DND-41 (cell line): Measurements from ENCODE around the gene MORN5.

ENCODE experiments used
- ATAC-seq: fragments of 200-7000 bp; cut with Tn5 transposase; 3 replicates; pipeline ENCODE4 v1.9.1; 2021; ENCODE audit warnings: low read depth; ENCODE audit not compliant: insufficient read depth
- DNase-seq: peaks from one replicate; pipeline ENCODE4 v3.0.0-alpha.2; 2020
- H2AFZ ChIP-seq: 2 replicates; pipeline ENCODE4 v1.6.0; 2012; ENCODE audit warnings: low read depth, low read length
- H3K27ac ChIP-seq: 2 replicates; pipeline ENCODE4 v1.5.1; 2012; ENCODE audit warnings: low read length, inconsistent platforms
- H3K27me3 ChIP-seq: fragments of 200-600 bp; sonication (generic); 2 replicates; pipeline ENCODE4 v1.6.0; 2012; ENCODE audit warnings: low read length, mild to moderate bottlenecking, inconsistent platforms; ENCODE audit not compliant: insufficient read depth, poor library complexity
- H3K36me3 ChIP-seq: 2 replicates; pipeline ENCODE4 v1.5.1; 2012; ENCODE audit warnings: low read length, inconsistent platforms; ENCODE audit not compliant: insufficient read depth
- H3K4me1 ChIP-seq: 2 replicates; pipeline ENCODE4 v1.5.1; 2012; ENCODE audit warnings: mild to moderate bottlenecking, low read length; ENCODE audit not compliant: insufficient read depth
- H3K4me2 ChIP-seq: 2 replicates; pipeline ENCODE4 v1.6.0; 2012; ENCODE audit warnings: mild to moderate bottlenecking, moderate library complexity, low read length, inconsistent platforms; ENCODE audit not compliant: insufficient read depth
- H3K4me3 ChIP-seq, 2 experiments: fragments of 200-600 bp in 1 of 2; shearing (Covaris generic) in 1 of 2; 2 replicates each; pipeline ENCODE4 v1.5.1; 2012 to 2016; ENCODE audit warnings: inconsistent platforms in 2 of 2, low read length in 2 of 2, mild to moderate bottlenecking in 2 of 2, low read depth in 1 of 2, moderate library complexity in 1 of 2
- H3K79me2 ChIP-seq: 2 replicates; pipeline ENCODE4 v1.6.0; 2012; ENCODE audit warnings: low read length, inconsistent platforms; ENCODE audit not compliant: insufficient read depth
- H3K9ac ChIP-seq: 2 replicates; pipeline ENCODE4 v1.6.0; 2012; ENCODE audit warnings: low read depth, mild to moderate bottlenecking, inconsistent platforms, low read length, moderate library complexity
- H3K9me3 ChIP-seq: 2 replicates; pipeline ENCODE4 v1.5.1; 2012; ENCODE audit warnings: low read length, moderate library complexity, mild to moderate bottlenecking, inconsistent platforms; ENCODE audit not compliant: insufficient read depth, severe bottlenecking
- H4K20me1 ChIP-seq: 2 replicates; pipeline ENCODE4 v1.6.0; 2012; ENCODE audit warnings: low read length; ENCODE audit not compliant: insufficient read depth
- EZH2 ChIP-seq: IDR thresholded peaks from 3 replicates; pipeline ENCODE4 v1.6.1; 2012; ENCODE audit warnings: borderline replicate concordance, low read depth, mild to moderate bottlenecking, moderate library complexity, low read length, inconsistent platforms; ENCODE audit not compliant: severe bottlenecking
- TF ChIP-seq, protein P1 (sequence below): IDR thresholded peaks from 2 replicates; pipeline ENCODE4 v1.5.1; 2012; ENCODE audit warnings: borderline replicate concordance, low read length, moderate library complexity, mild to moderate bottlenecking; ENCODE audit not compliant: poor library complexity, severe bottlenecking; ENCODE audit errors: extremely low read depth

MORN5 gene

DNA sequence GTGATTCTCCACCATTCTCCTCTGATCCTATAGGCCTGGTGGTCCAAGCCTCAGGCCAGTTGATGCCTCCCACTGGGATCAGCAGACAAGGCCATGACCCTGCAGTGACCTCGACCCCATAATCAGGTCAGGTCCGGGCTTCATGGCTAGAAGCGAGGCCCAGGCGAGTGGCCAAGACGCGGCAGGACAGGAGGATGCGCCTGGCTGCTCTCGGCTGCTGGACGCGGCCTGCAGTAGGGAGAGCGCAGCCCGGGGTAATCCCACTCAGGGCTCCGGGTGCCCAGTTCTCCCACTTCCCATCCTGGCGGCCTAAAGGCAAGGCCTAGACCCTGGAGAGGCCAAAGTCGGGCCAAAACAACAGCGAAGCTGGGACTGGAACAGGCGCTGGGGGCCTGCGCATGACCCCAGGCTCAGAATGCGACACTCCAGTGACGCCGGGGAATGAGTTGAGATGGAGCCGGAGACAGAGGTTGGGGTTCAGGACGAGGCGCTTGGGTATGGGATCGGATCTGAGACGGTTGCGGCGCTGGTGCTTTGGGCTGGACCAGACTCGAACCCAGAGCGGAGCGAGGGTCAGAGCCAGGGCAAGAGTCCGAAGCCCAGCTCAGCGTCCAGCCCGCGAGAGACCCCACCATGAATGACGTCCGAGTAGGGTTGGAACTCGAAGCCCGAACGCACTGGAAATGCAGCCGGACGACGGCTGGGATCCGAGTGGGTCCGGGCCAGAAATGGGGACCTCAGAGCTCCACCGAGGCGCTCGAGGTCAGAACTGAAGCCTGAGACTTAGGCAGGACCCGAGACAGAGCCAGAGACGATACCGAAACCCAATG is 65.8 kb downstream of the MORN5 start:
- H3K4me3 ChIP-seq = no peak overlapping the region
- no peaks in the 10 kb centered on the region for H3K9me3 ChIP-seq
- no peaks in the 10 kb centered on the region for H3K79me2 ChIP-seq
- no peak overlapping the region for H3K9ac ChIP-seq
- H3K4me1 ChIP-seq = no peaks in the 10 kb centered on the region
- H3K27me3 ChIP-seq = peaks cover 8% of the 10 kb centered on the region
- no peaks in the 10 kb centered on the region for H3K36me3 ChIP-seq
- H3K27ac ChIP-seq = no peak overlapping the region
- ATAC-seq = no peak
- no peak overlapping the region for H2AFZ ChIP-seq
- H4K20me1 ChIP-seq = no peaks in the 10 kb centered on the region
- DNase-seq = no peak
- H3K4me2 ChIP-seq = no peak overlapping the region
- TF ChIP-seq, protein P1, sequence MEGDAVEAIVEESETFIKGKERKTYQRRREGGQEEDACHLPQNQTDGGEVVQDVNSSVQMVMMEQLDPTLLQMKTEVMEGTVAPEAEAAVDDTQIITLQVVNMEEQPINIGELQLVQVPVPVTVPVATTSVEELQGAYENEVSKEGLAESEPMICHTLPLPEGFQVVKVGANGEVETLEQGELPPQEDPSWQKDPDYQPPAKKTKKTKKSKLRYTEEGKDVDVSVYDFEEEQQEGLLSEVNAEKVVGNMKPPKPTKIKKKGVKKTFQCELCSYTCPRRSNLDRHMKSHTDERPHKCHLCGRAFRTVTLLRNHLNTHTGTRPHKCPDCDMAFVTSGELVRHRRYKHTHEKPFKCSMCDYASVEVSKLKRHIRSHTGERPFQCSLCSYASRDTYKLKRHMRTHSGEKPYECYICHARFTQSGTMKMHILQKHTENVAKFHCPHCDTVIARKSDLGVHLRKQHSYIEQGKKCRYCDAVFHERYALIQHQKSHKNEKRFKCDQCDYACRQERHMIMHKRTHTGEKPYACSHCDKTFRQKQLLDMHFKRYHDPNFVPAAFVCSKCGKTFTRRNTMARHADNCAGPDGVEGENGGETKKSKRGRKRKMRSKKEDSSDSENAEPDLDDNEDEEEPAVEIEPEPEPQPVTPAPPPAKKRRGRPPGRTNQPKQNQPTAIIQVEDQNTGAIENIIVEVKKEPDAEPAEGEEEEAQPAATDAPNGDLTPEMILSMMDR = no peak
- TF ChIP-seq EZH2 = no peak

DNA sequence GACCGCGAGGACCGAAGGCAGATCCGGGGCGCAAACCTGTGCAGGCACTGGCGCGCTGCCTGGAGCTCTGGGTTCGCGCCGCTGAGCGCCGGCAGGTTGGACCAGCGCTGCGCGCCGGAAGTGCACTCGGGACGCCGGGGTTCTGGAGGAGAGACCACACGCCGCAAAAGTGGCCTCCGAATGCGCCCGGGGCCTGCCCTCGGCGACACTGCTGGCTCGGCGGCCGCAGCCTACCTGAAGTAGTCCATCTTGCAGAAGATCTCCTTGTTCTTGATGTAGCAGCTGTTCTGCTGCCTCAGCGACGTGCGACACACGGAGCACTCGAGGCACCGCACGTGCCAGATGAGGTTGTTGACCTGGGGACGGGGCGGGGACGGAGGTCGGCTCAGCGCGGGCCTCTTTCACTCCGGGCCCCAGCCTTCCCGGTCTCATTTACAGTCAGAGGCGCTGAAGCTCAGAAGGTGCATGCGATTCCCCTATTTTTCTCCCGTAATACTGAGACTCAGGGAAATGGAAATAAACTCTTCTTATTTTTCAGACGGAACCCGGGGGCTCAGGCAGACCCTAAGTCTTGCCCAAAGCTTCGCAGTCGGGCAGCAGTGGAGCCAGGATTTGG is 66.5 kb downstream of the MORN5 start:
- Histone ChIP-seq H3K9me3 (no peaks in the 10 kb centered on the region), H3K79me2 (no peaks in the 10 kb centered on the region), H3K9ac (no peak overlapping the region), H2AFZ (no peak overlapping the region), H3K27me3 (peaks cover 8% of the 10 kb centered on the region), H3K27ac (no peak overlapping the region), H3K4me2 (no peak overlapping the region), H3K36me3 (no peaks in the 10 kb centered on the region), H3K4me1 (no peaks in the 10 kb centered on the region), H3K4me3 (no peak overlapping the region), H4K20me1 (no peaks in the 10 kb centered on the region)
- no peak for DNase-seq
- ATAC-seq = no peak
- TF ChIP-seq EZH2 = no peak
- TF ChIP-seq, protein P1 = no peak

DNA sequence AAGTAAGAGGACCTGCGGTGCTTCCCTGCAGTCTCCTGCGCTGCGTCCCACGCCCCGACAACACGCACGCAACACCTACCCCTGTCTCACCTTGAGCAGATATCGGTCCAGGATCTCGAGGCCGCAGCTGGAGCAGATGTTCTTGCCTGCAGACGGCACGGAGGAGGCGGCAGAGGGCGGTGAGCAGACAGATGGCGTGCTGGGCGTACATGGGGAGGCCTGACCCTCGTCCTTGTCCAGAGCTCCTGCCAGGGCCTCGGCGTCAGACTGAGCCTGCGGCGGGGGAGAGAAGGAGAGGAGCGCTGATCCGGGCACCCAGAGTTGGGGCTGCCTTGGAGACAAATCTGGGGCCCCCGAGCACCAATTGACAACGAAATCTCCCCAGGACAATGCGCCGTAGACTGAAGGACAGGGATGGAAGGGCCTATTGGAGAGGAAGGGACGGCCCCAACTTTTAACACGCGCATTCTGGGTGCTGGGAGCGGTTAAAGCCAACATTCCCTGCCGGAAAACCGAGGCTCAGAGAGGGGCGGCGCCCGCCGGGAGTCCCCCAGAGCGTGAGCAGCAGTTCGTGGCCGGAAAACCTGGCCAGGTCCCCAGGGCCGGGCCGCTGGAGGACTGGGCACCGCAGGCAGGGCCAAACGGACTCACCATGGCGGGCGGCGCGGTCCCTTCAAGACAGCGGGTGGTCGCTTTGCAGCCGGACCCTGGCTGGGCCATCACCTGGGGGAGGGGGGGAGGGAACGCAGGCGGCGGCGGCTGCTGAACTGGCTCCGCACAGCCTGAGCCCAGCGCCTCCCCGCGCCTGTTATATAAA is 67.3 kb downstream of the MORN5 start:
- H3K9ac ChIP-seq = no peak overlapping the region
- no peak for TF ChIP-seq EZH2
- TF ChIP-seq, protein P1 = no peak
- H3K4me3 ChIP-seq = no peak overlapping the region

More for the DNA sequence above, 67.3 kb downstream of the MORN5 start:
- Histone ChIP-seq H3K27me3 (peaks cover 8% of the 10 kb centered on the region), H4K20me1 (no peaks in the 10 kb centered on the region), H3K9me3 (no peaks in the 10 kb centered on the region), H3K79me2 (no peaks in the 10 kb centered on the region), H3K4me2 (no peak overlapping the region), H3K27ac (no peak overlapping the region), H3K4me1 (no peaks in the 10 kb centered on the region), H2AFZ (no peak overlapping the region), H3K36me3 (no peaks in the 10 kb centered on the region)
- ATAC-seq (no peak), DNase-seq (no peak)
